ENCODE results near the gene KBTBD8. TPM values are rescaled to one million over a fixed set of nuclear protein-coding genes. Genes with fewer than 3 reads are reported as not detected.

The KBTBD8 gene, protein sequence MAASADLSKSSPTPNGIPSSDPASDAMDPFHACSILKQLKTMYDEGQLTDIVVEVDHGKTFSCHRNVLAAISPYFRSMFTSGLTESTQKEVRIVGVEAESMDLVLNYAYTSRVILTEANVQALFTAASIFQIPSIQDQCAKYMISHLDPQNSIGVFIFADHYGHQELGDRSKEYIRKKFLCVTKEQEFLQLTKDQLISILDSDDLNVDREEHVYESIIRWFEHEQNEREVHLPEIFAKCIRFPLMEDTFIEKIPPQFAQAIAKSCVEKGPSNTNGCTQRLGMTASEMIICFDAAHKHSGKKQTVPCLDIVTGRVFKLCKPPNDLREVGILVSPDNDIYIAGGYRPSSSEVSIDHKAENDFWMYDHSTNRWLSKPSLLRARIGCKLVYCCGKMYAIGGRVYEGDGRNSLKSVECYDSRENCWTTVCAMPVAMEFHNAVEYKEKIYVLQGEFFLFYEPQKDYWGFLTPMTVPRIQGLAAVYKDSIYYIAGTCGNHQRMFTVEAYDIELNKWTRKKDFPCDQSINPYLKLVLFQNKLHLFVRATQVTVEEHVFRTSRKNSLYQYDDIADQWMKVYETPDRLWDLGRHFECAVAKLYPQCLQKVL
- 1 to 10 TPM; 1.0 to 8.0 TPM for total RNA-seq

DNA sequence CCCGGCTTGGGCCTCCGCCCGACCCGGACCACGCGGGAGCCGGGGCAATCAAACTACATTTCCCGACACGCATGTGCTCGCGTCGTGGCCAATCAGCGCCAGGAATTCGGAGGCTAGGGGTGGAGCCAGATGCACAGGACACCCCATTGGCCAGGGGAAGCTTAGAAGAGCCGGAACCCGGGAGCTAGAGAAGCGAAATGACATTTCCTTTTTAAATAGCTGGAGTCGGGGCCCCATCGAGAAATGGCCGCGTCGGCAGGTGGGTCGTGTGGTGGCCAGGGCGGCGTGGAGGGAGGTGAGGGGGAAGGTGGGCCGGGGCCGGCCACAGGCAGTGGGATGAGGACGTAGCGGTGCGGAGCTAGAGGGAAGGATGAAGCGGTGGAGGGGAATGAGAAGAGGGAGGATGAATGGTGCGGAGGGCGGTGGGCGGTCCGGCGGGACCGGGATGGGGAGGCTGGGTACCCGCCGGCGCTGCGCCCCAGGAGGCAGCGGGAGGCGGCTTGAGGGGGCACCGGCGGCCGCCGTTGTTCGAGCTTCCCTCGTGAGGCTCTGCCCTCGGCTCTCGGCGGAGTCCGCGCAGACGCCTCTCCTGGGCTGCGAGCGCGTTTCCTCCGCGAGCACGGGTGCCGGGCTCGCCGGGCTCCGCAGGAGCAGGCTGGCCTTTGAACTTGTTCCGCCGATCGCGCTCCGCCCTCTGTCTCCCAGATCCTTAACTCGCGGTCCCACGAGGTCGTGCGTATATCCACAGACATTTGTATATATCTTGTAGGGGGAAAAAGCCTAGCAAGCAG lies at the start of gene KBTBD8:
KBTBD8 (plus strand) TSS at position 195 of the 791 bp plus-strand sequence; CDS start at position 244, 49 bp downstream.
- TF ChIP-seq POLR2A (IDR thresholded peaks at IDR 0.05) (peak; percentile 32), POLR2AphosphoS5 (IDR thresholded peaks at IDR 0.05) (peak; percentile 96)
- TF ChIP-seq, protein P1, sequence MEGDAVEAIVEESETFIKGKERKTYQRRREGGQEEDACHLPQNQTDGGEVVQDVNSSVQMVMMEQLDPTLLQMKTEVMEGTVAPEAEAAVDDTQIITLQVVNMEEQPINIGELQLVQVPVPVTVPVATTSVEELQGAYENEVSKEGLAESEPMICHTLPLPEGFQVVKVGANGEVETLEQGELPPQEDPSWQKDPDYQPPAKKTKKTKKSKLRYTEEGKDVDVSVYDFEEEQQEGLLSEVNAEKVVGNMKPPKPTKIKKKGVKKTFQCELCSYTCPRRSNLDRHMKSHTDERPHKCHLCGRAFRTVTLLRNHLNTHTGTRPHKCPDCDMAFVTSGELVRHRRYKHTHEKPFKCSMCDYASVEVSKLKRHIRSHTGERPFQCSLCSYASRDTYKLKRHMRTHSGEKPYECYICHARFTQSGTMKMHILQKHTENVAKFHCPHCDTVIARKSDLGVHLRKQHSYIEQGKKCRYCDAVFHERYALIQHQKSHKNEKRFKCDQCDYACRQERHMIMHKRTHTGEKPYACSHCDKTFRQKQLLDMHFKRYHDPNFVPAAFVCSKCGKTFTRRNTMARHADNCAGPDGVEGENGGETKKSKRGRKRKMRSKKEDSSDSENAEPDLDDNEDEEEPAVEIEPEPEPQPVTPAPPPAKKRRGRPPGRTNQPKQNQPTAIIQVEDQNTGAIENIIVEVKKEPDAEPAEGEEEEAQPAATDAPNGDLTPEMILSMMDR (IDR thresholded peaks at IDR 0.05): no peak
- Histone ChIP-seq H3K27me3 (replicated peaks; ENCODE audit: insufficient read depth) (no peaks in the 10 kb centered on the region), H3K4me3 (peak within 1 kb of the TSS; percentile 68 to 80), H3K9me3 (no peaks in the 10 kb centered on the region), H3K4me1 (replicated peaks) (no peaks in the 10 kb centered on the region), H3K27ac (peak within 1 kb of the TSS; percentile 50 to 54), H3K36me3 (no peaks in the 10 kb centered on the region)
- WGBS: under 1% methylated on average over 68 of the region's 75 CpGs
- intact Hi-C loops (cut with DNase I): no loop called here
- DNase-seq (ENCODE audit: low spot score): peak; percentile 99

DNA sequence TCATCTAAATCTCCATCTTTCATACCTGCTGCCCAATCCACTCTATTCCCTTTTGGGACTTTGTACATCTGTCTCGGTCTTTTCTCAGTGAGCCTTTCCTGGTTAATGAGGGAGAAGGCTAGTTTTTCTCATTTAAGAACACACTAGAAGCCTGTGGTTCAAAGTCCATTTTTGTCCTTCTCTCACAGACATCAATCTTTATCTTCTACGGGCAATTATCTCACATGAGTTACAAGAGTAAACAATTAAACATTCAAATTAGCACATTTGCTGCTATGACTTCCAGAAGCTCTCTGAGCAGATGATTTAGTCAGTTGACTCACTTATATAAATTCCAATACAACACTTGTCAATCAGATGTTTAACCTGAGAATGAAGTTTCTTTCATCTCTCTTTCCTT lies 49.3 kb upstream of the KBTBD8 start:
- 66% methylated on average over 2 of the region's 2 CpGs for WGBS
- Histone ChIP-seq H3K4me3 (no peak overlapping the region), H3K36me3 (no peaks in the 10 kb centered on the region), H3K4me1 (replicated peaks) (no peaks in the 10 kb centered on the region), H3K27me3 (replicated peaks; ENCODE audit: insufficient read depth) (no peaks in the 10 kb centered on the region), H3K9me3 (no peaks in the 10 kb centered on the region), H3K27ac (no peak overlapping the region)
- no peak for TF ChIP-seq POLR2A (IDR thresholded peaks at IDR 0.05)
- no peak for TF ChIP-seq POLR2AphosphoS5 (IDR thresholded peaks at IDR 0.05)
- TF ChIP-seq, protein P1 (IDR thresholded peaks at IDR 0.05): no peak
- intact Hi-C loops (cut with DNase I): no loop called here
- no peak for DNase-seq (ENCODE audit: low spot score)

DNA sequence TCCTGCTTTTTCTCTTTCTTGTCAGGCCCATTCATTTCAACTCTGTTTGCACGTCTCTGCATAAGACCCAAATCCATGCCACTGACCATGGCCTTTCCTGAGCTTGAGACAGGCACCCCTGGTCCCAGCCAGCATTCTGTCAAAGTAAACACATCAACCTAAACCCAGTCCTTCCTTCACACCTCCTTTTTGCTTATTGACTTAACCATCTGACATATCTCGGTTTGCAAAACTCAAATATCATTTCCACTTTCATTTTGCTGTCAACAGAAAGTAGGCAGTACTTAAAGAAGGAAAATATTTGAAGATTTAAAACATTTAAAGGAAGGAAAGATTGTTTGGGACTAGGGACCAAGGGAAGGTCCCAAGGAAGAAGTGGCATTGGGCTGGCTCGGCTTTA lies 48.2 kb upstream of the KBTBD8 start:
- intact Hi-C loops (cut with DNase I): no loop called here
- no peak overlapping the region for H3K27ac ChIP-seq
- H3K4me3 ChIP-seq: no peak overlapping the region
- H3K27me3 ChIP-seq (replicated peaks; ENCODE audit: insufficient read depth): no peaks in the 10 kb centered on the region
- no peak for DNase-seq (ENCODE audit: low spot score)
- TF ChIP-seq, protein P1 (IDR thresholded peaks at IDR 0.05): no peak
- TF ChIP-seq POLR2A (IDR thresholded peaks at IDR 0.05): no peak
- no peak for TF ChIP-seq POLR2AphosphoS5 (IDR thresholded peaks at IDR 0.05)
- WGBS: 87% methylated on average over 3 of the region's 3 CpGs
- H3K36me3 ChIP-seq: no peaks in the 10 kb centered on the region
- no peaks in the 10 kb centered on the region for H3K9me3 ChIP-seq
- H3K4me1 ChIP-seq (replicated peaks): no peaks in the 10 kb centered on the region

DNA sequence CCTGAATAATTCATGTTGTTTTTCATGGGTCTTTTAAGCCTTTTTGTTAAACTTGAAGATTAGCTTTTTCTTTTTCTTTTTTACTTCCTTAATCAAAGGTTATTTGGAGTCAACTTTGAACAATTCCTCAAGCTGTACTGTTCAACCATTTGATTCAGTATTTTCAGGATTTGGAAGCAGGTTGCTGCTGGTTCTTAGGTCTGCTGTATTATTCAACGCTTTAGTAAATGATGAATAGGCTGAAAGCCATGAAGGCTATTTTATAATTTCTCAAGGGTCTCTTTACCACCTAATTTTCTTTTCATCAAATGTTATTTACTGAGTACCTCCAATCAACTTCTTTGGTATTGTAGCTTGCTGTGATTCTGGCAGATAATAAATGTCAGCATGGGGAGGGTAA lies 45.8 kb upstream of the KBTBD8 start:
- 86% methylated on average over 1 of the region's 1 CpG for WGBS

More for the DNA sequence above, 45.8 kb upstream of the KBTBD8 start:
- Histone ChIP-seq H3K27ac (no peak overlapping the region), H3K27me3 (replicated peaks; ENCODE audit: insufficient read depth) (no peaks in the 10 kb centered on the region), H3K9me3 (no peaks in the 10 kb centered on the region), H3K4me3 (no peak overlapping the region), H3K36me3 (no peaks in the 10 kb centered on the region), H3K4me1 (replicated peaks) (no peaks in the 10 kb centered on the region)
- TF ChIP-seq POLR2AphosphoS5 (IDR thresholded peaks at IDR 0.05) (no peak), POLR2A (IDR thresholded peaks at IDR 0.05) (no peak)
- TF ChIP-seq, protein P1 (IDR thresholded peaks at IDR 0.05): no peak
- intact Hi-C loops (cut with DNase I): no loop called here
- DNase-seq (ENCODE audit: low spot score): no peak
